ENCODE data around the gene KCNK2. TPM values are rescaled to one million over a fixed set of nuclear protein-coding genes. Genes with fewer than 3 reads are reported as not detected.

Gene KCNK2
- total RNA-seq, 2 experiments from 2014 or later, result not detected

- H3K36me3 Mint-ChIP-seq (ENCODE audit: low read depth), result no peaks in the 10 kb centered on the region
- no peaks in the 10 kb centered on the region for H3K9me3 ChIP-seq (ENCODE audit: control insufficient read depth in 1 of 2, insufficient read depth in 1 of 2, low read length in 2 of 2)
- TF ChIP-seq CTCF (IDR thresholded peaks at IDR 0.05), result no peak
- H3K27ac Mint-ChIP-seq, result no peak overlapping the region
- H3K27ac ChIP-seq (ENCODE audit: low read depth in 1 of 2, low read length in 2 of 2), result no peak overlapping the region
- H3K27me3 ChIP-seq (ENCODE audit: control insufficient read depth in 1 of 2, insufficient read depth in 2 of 2, low read length in 2 of 2), result no peaks in the 10 kb centered on the region
- H3K36me3 ChIP-seq (ENCODE audit: insufficient read depth, low read length), result no peaks in the 10 kb centered on the region
- H3K4me3 Mint-ChIP-seq, result no peak overlapping the region
- CTCF ChIA-PET, result no interaction called here
- intact Hi-C loops (cut with DNase I, micrococcal nuclease), result no loop called here
- POLR2A ChIA-PET, result no interaction called here
- no peaks in the 10 kb centered on the region for H3K4me1 Mint-ChIP-seq (ENCODE audit: low read depth)
- no peak overlapping the region for H3K4me3 ChIP-seq (ENCODE audit: low read length)
- peaks cover 2% of the 10 kb centered on the region for H3K9me3 Mint-ChIP-seq
- DNase-seq (no peak), ATAC-seq (ENCODE audit: poor library complexity) (no peak)
- H3K4me1 ChIP-seq (ENCODE audit: insufficient read depth, low read length), result no peaks in the 10 kb centered on the region
- peaks cover 16% of the 10 kb centered on the region for H3K27me3 Mint-ChIP-seq
Observed at GRCh38 chr1:215043401-215043800, 39.1 kb upstream of the KCNK2 start.

- POLR2A ChIA-PET, result no interaction called here
- H3K36me3 Mint-ChIP-seq (ENCODE audit: low read depth), result no peaks in the 10 kb centered on the region
- CTCF ChIA-PET, result no interaction called here
- H3K27me3 Mint-ChIP-seq, result peaks cover 16% of the 10 kb centered on the region
- ATAC-seq (ENCODE audit: poor library complexity) (no peak), DNase-seq (no peak)
- Histone ChIP-seq H3K36me3 (ENCODE audit: insufficient read depth, low read length) (no peaks in the 10 kb centered on the region), H3K27ac (ENCODE audit: low read depth in 1 of 2, low read length in 2 of 2) (no peak overlapping the region), H3K4me1 (ENCODE audit: insufficient read depth, low read length) (no peaks in the 10 kb centered on the region), H3K9me3 (ENCODE audit: control insufficient read depth in 1 of 2, insufficient read depth in 1 of 2, low read length in 2 of 2) (no peaks in the 10 kb centered on the region), H3K4me3 (ENCODE audit: low read length) (no peak overlapping the region), H3K27me3 (ENCODE audit: control insufficient read depth in 1 of 2, insufficient read depth in 2 of 2, low read length in 2 of 2) (no peaks in the 10 kb centered on the region)
- no peak overlapping the region for H3K27ac Mint-ChIP-seq
- H3K4me3 Mint-ChIP-seq, result no peak overlapping the region
- peaks cover 2% of the 10 kb centered on the region for H3K9me3 Mint-ChIP-seq
- intact Hi-C loops (cut with DNase I, micrococcal nuclease), result no loop called here
- H3K4me1 Mint-ChIP-seq (ENCODE audit: low read depth), result no peaks in the 10 kb centered on the region
- no peak for TF ChIP-seq CTCF (IDR thresholded peaks at IDR 0.05)
Observed at GRCh38 chr1:215044151-215044550, 38.4 kb upstream of the KCNK2 start.

- Mint-ChIP-seq H3K4me1 (ENCODE audit: low read depth) (no peaks in the 10 kb centered on the region), H3K4me3 (no peak overlapping the region), H3K27ac (no peak overlapping the region), H3K27me3 (peaks cover 8% of the 10 kb centered on the region), H3K36me3 (ENCODE audit: low read depth) (no peaks in the 10 kb centered on the region), H3K9me3 (peaks cover 2% of the 10 kb centered on the region)
- no peaks in the 10 kb centered on the region for H3K36me3 ChIP-seq (ENCODE audit: insufficient read depth, low read length)
- H3K4me1 ChIP-seq (ENCODE audit: insufficient read depth, low read length), result no peaks in the 10 kb centered on the region
- ATAC-seq (ENCODE audit: poor library complexity), result no peak
- TF ChIP-seq CTCF (IDR thresholded peaks at IDR 0.05), result no peak
- ChIA-PET CTCF (no interaction called here), POLR2A (no interaction called here)
- no peaks in the 10 kb centered on the region for H3K27me3 ChIP-seq (ENCODE audit: control insufficient read depth in 1 of 2, insufficient read depth in 2 of 2, low read length in 2 of 2)
- no peak overlapping the region for H3K27ac ChIP-seq (ENCODE audit: low read depth in 1 of 2, low read length in 2 of 2)
- intact Hi-C loops (cut with DNase I, micrococcal nuclease), result no loop called here
- no peak overlapping the region for H3K4me3 ChIP-seq (ENCODE audit: low read length)
- no peak for DNase-seq
- H3K9me3 ChIP-seq (ENCODE audit: control insufficient read depth in 1 of 2, insufficient read depth in 1 of 2, low read length in 2 of 2), result no peaks in the 10 kb centered on the region
Observed at GRCh38 chr1:215045698-215046308, 36.7 kb upstream of the KCNK2 start.
